IMR-90 (cell line): ENCODE data around the gene SLC2A10.

ENCODE experiments used
- CEBPB ChIP-seq: IDR thresholded peaks from 2 replicates; pipeline ENCODE4 v1.6.1; 2012; ENCODE audit warnings: low read depth, low read length, improper control_type of control experiment
- CHD1 ChIP-seq: IDR thresholded peaks from 2 replicates; pipeline ENCODE4 v1.6.1; 2012; ENCODE audit warnings: low read depth, low read length, improper control_type of control experiment
- CTCF ChIP-seq: conservative IDR thresholded peaks from 2 replicates; pipeline ENCODE4 v1.5.1; 2012; ENCODE audit warnings: mild to moderate bottlenecking, low read depth, low read length, improper control_type of control experiment
- MAFK ChIP-seq: IDR thresholded peaks from 2 replicates; pipeline ENCODE4 v1.6.1; 2012; ENCODE audit warnings: low read depth, low read length, improper control_type of control experiment
- MAZ ChIP-seq: IDR thresholded peaks from 2 replicates; pipeline ENCODE4 v1.6.1; 2012; ENCODE audit warnings: low read depth, mild to moderate bottlenecking, low read length, improper control_type of control experiment, moderate library complexity, borderline replicate concordance
- MXI1 ChIP-seq: IDR thresholded peaks from 2 replicates; pipeline ENCODE4 v1.6.1; 2012; ENCODE audit warnings: low read depth, mild to moderate bottlenecking, low read length, moderate library complexity, borderline replicate concordance
- POLR2A ChIP-seq: IDR thresholded peaks from 2 replicates; pipeline ENCODE4 v1.6.1; 2012; ENCODE audit warnings: mild to moderate bottlenecking, low read depth, low read length
- RAD21 ChIP-seq: IDR thresholded peaks from 2 replicates; pipeline ENCODE4 v1.6.1; 2012; ENCODE audit warnings: low read length, improper control_type of control experiment
- RCOR1 ChIP-seq: IDR thresholded peaks from 2 replicates; pipeline ENCODE4 v1.6.1; 2012; ENCODE audit warnings: mild to moderate bottlenecking, low read length, improper control_type of control experiment; ENCODE audit not compliant: insufficient replicate concordance
- RFX5 ChIP-seq: IDR thresholded peaks from 2 replicates; pipeline ENCODE4 v1.8.0; 2012; ENCODE audit warnings: low read depth, mild to moderate bottlenecking, low read length, moderate library complexity

- TF ChIP-seq CTCF (no peak), CEBPB (no peak), POLR2A (no peak), RCOR1 (no peak), MAFK (no peak), RAD21 (no peak), RFX5 (no peak), MXI1 (no peak), CHD1 (no peak), MAZ (no peak)
Observed at GRCh38 chr20:46703435-46703834, 6.0 kb upstream of the SLC2A10 start.
